MCF 10A (cell line): ENCODE data around the gene COL13A1. TPM values are rescaled to one million over a fixed set of nuclear protein-coding genes. Genes with fewer than 3 reads are reported as not detected.

Experiments used
- BruUV-seq: library from RNA; stranded (reverse); fragments of 400-500 nt; replicated peaks from 2 replicates; lab custom pipeline; 2021; lab: Mats Ljungman, UMichigan
- CTCF ChIA-PET: fragments of 300-600 bp; sonication (Branson Sonifier 250); formaldehyde crosslinking; extraction: SDS; loops from one replicate; lab custom pipeline; 2021; ENCODE audit warnings: antibody characterized with exemption, inconsistent platforms; lab: Yijun Ruan, JAX
- POLR2A ChIA-PET: fragments of 300-600, 350-650 bp; sonication (Branson Sonifier 250); formaldehyde crosslinking; extraction: SDS; loops from one replicate; lab custom pipeline; 2020; ENCODE audit warnings: antibody characterized with exemption, inconsistent platforms; lab: Yijun Ruan, JAX
- DNase-seq: peaks from one replicate; pipeline ENCODE4 v3.0.0-alpha.2; 2018; ENCODE audit not compliant: unreplicated experiment
- H3K27ac Mint-ChIP-seq: one replicate; pipeline ENCODE4 v1.8.0; 2022; ENCODE audit warnings: mild to moderate bottlenecking, low read depth, mixed read lengths; ENCODE audit not compliant: unreplicated experiment
- H3K27me3 Mint-ChIP-seq: one replicate; pipeline ENCODE4 v1.8.0; 2022; ENCODE audit warnings: mixed read lengths; ENCODE audit not compliant: insufficient read depth, unreplicated experiment
- H3K36me3 Mint-ChIP-seq: one replicate; pipeline ENCODE4 v1.8.0; 2022; ENCODE audit warnings: mild to moderate bottlenecking, moderate library complexity, mixed read lengths; ENCODE audit not compliant: insufficient read depth, unreplicated experiment
- H3K4me1 Mint-ChIP-seq: one replicate; pipeline ENCODE4 v1.8.0; 2022; ENCODE audit warnings: mixed read lengths; ENCODE audit not compliant: insufficient read depth, unreplicated experiment
- H3K4me3 Mint-ChIP-seq: one replicate; pipeline ENCODE4 v1.8.0; 2022; ENCODE audit warnings: mild to moderate bottlenecking, moderate library complexity, mixed read lengths; ENCODE audit not compliant: unreplicated experiment
- H3K9me3 Mint-ChIP-seq: one replicate; pipeline ENCODE4 v1.8.0; 2022; ENCODE audit warnings: mixed read lengths; ENCODE audit not compliant: unreplicated experiment
- intact Hi-C: fragments of 100-400 bp; cut with micrococcal nuclease; formaldehyde crosslinking; loops from 2 replicates; pipeline ENCODE4 v1.14.1; 2022
- total RNA-seq: library from RNA; stranded (reverse); gene quantifications from 2 replicates; pipeline ENCODE4 v1.2.3, GENCODE V29; 2022
- TF ChIP-seq, protein P1 (sequence below): fragments of 200-600 bp; IDR thresholded peaks from one replicate; pipeline ENCODE4 v1.8.0; 2022; ENCODE audit warnings: antibody characterized with exemption, mild to moderate bottlenecking; ENCODE audit not compliant: unreplicated experiment

The COL13A1 gene
- total RNA-seq, 1 experiment from 2014 or later = 0.47 TPM

DNA sequence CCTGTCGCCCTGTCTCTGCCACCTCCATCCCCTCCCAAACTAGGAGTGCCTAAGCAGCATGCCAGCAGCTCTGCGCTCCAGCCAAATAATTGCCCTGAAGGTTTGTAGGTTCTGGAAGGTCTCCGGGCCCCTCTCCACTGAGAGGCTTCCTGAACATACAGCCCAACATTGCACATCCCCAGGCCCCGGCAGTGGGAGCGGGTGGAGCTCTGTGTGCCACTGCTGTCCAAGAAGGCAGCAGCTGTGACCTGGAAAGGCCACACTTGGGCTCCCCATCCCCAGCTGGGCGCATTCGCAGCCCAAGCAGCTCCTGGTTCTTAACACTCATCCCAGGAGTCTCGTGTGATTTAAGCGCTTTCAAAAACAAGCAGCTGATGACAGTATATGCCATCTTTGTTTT lies 95.7 kb downstream of the COL13A1 start:
- Mint-ChIP-seq H3K4me3 (no peak overlapping the region), H3K36me3 (no peaks in the 10 kb centered on the region), H3K9me3 (no peaks in the 10 kb centered on the region), H3K27ac (no peak overlapping the region), H3K27me3 (no peaks in the 10 kb centered on the region), H3K4me1 (no peaks in the 10 kb centered on the region)
- intact Hi-C loops = no loop called here
- CTCF ChIA-PET = interaction anchor here (0.5 to 1.3 kb wide), 3 partner anchors 17 to 107 kb away, joined by 3 to 5 read pairs (median 3); no protein-coding TSS in a partner anchor
- POLR2A ChIA-PET = no interaction called here
- DNase-seq = no peak
- TF ChIP-seq, protein P1, sequence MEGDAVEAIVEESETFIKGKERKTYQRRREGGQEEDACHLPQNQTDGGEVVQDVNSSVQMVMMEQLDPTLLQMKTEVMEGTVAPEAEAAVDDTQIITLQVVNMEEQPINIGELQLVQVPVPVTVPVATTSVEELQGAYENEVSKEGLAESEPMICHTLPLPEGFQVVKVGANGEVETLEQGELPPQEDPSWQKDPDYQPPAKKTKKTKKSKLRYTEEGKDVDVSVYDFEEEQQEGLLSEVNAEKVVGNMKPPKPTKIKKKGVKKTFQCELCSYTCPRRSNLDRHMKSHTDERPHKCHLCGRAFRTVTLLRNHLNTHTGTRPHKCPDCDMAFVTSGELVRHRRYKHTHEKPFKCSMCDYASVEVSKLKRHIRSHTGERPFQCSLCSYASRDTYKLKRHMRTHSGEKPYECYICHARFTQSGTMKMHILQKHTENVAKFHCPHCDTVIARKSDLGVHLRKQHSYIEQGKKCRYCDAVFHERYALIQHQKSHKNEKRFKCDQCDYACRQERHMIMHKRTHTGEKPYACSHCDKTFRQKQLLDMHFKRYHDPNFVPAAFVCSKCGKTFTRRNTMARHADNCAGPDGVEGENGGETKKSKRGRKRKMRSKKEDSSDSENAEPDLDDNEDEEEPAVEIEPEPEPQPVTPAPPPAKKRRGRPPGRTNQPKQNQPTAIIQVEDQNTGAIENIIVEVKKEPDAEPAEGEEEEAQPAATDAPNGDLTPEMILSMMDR = no peak
- no TSS peak for BruUV-seq

DNA sequence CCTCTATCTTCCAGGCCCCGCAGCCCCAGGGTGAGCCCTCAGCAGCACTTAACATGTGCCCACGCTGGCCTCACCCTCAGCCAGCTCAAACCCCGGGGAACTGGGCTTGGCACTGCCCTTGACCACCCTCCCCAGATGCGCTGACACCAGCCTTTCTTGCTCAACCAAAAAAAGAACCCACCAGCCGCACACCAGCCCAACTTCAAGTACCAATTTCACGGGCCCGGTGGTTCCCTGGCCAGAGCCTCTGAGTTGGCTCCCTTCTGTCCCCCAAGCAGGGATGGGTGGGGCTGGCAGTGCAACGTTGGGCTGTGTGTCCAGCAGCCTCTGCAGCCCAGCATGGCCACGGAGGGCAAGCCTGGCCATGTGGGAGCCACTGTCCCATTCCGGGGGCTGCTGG lies 96.3 kb downstream of the COL13A1 start:
- Mint-ChIP-seq H3K4me3 (no peak overlapping the region), H3K36me3 (no peaks in the 10 kb centered on the region), H3K27ac (no peak overlapping the region), H3K4me1 (no peaks in the 10 kb centered on the region), H3K9me3 (no peaks in the 10 kb centered on the region), H3K27me3 (no peaks in the 10 kb centered on the region)
- ChIA-PET POLR2A (no interaction called here), CTCF (interaction anchor here (0.5 to 1.3 kb wide), 3 partner anchors 16 to 107 kb away, joined by 3 to 5 read pairs (median 3); no protein-coding TSS in a partner anchor)
- intact Hi-C loops = no loop called here
- DNase-seq = no peak
- TF ChIP-seq, protein P1 = no peak
- no TSS peak for BruUV-seq

DNA sequence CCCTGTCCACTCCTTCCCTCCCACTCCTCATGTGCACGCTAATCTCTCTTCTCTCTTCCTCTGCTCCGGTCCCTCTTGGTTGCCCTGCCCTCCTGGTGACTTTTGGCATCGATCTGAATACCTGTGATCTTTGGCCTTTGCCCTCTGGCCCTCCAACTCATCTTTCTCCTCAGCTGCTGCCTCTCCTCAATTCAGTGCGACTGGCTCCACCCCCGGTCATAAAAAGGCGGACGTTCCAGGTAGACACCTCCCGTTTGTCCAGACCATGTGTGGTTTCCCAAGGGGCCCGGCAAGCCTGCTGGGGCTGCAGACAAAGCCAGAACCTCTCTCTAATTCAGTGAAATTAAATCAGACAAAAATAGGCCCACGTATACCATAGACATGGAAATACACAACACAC lies 96.8 kb downstream of the COL13A1 start:
- ChIA-PET CTCF (interaction anchor here (1.1 to 1.3 kb wide), 3 partner anchors 16 to 204 kb away, joined by 3 to 7 read pairs (median 5); no protein-coding TSS in a partner anchor), POLR2A (interaction anchor here (0.6 kb wide), 1 partner anchor 1991 kb away, joined by 4 read pairs; no protein-coding TSS in a partner anchor)
- TF ChIP-seq, protein P1 = no peak
- no peaks in the 10 kb centered on the region for H3K9me3 Mint-ChIP-seq
- intact Hi-C loops = no loop called here
- no peaks in the 10 kb centered on the region for H3K4me1 Mint-ChIP-seq
- DNase-seq = no peak
- BruUV-seq = no TSS peak
- no peak overlapping the region for H3K4me3 Mint-ChIP-seq
- no peaks in the 10 kb centered on the region for H3K36me3 Mint-ChIP-seq
- no peak overlapping the region for H3K27ac Mint-ChIP-seq
- H3K27me3 Mint-ChIP-seq = no peaks in the 10 kb centered on the region

DNA sequence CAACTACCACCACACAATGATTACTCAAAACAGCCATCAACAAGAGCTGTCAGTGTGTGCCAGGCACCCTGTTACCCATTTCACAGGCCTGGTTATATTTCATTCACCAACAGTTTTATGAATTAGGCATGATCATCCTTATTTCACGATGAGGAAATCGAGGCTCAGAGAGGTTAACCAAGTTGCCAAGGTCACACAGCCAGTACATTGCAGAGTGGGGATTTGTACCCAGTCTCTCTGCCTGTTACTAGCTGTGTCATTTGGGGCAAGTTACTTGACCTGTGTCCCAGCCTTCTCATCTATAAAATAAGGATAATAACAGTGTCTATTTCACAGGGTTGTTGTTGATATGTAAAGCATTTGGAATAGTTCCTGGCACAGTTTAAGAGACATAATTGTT lies 97.2 kb downstream of the COL13A1 start:
- no peaks in the 10 kb centered on the region for H3K27me3 Mint-ChIP-seq
- no TSS peak for BruUV-seq
- no peaks in the 10 kb centered on the region for H3K4me1 Mint-ChIP-seq
- no peak overlapping the region for H3K4me3 Mint-ChIP-seq
- H3K36me3 Mint-ChIP-seq = no peaks in the 10 kb centered on the region
- intact Hi-C loops = no loop called here
- H3K27ac Mint-ChIP-seq = no peak overlapping the region
- POLR2A ChIA-PET = interaction anchor here (0.6 kb wide), 1 partner anchor 1991 kb away, joined by 4 read pairs; no protein-coding TSS in a partner anchor
- CTCF ChIA-PET = interaction anchor here (1.1 to 1.3 kb wide), 2 partner anchors 16 to 204 kb away, joined by 3 to 7 read pairs; no protein-coding TSS in a partner anchor
- TF ChIP-seq, protein P1 = no peak
- no peak for DNase-seq
- no peaks in the 10 kb centered on the region for H3K9me3 Mint-ChIP-seq
